ENCODE results near the gene HCFC1. TPM values are rescaled to one million over a fixed set of nuclear protein-coding genes. Genes with fewer than 3 reads are reported as not detected.

The HCFC1 gene
- total and polyA plus RNA-seq, 2 experiments from 2014 or later, result 18.9 to 25.0 TPM

GRCh38 chrX:153913211-153913610, 58.4 kb downstream of the HCFC1 start:
- H3K27ac ChIP-seq, result no peak overlapping the region
- H3K79me2 ChIP-seq, result no peaks in the 10 kb centered on the region
- no peaks in the 10 kb centered on the region for H3K4me1 ChIP-seq (ENCODE audit: insufficient read depth)
- 73% methylated on average over 12 of the region's 17 CpGs for WGBS (ENCODE audit: low lambda C conversion rate, missing lambda C conversion rate)
- no peaks in the 10 kb centered on the region for H3K36me3 ChIP-seq (replicated peaks; ENCODE audit: insufficient read depth, low read depth)
- no peaks in the 10 kb centered on the region for H3K9me3 ChIP-seq (ENCODE audit: low read depth)
- TF ChIP-seq CTCF (IDR thresholded peaks at IDR 0.05; ENCODE audit: poor library complexity) (no peak), EZH2 (IDR thresholded peaks at IDR 0.05; ENCODE audit: borderline replicate concordance) (no peak), EZH2phosphoT487 (IDR thresholded peaks at IDR 0.05; ENCODE audit: low read depth, severe bottlenecking, unreplicated experiment) (no peak)
- no peak overlapping the region for H3K4me3 ChIP-seq
- H3K27me3 ChIP-seq, result no peaks in the 10 kb centered on the region
- no peaks in the 10 kb centered on the region for H3K9me2 ChIP-seq (replicated peaks; ENCODE audit: insufficient read depth)
- no peak for DNase-seq (ENCODE audit: low spot score)
- no peak overlapping the region for H3K4me2 ChIP-seq
- H2AFZ ChIP-seq, result no peak overlapping the region
- no peaks in the 10 kb centered on the region for H4K20me1 ChIP-seq (ENCODE audit: insufficient read depth, poor library complexity, severe bottlenecking)

DNA sequence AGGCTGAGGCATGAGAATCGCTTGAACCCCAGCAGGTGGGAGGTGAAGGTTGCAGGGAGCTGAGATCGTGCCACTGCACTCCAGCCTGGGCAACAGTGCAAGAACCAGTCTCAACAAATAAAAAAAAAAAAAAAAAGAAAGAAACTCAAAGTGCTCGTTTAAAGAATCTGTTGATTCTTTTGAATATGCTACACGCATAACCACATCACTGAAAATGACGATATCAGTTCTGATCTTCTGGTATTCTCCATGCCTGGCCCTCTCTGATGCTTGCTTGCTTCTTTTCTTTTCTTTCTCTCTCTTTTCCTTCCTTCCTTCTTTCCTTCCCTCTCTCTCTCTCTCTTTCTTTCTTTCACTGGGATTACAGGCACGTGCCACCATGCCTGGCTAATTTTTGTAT, 59.8 kb downstream of the HCFC1 start:
- no peaks in the 10 kb centered on the region for H3K79me2 ChIP-seq
- 86% methylated on average over 6 of the region's 6 CpGs for WGBS (ENCODE audit: low lambda C conversion rate, missing lambda C conversion rate)

GRCh38 chrX:153910446-153910845, 61.2 kb downstream of the HCFC1 start:
- no peaks in the 10 kb centered on the region for H3K9me3 ChIP-seq (ENCODE audit: low read depth)
- no peaks in the 10 kb centered on the region for H4K20me1 ChIP-seq (ENCODE audit: insufficient read depth, poor library complexity, severe bottlenecking)
- H3K27me3 ChIP-seq, result no peaks in the 10 kb centered on the region
- WGBS (ENCODE audit: low lambda C conversion rate, missing lambda C conversion rate), result 92% methylated on average over 21 of the region's 22 CpGs
- no peak overlapping the region for H3K27ac ChIP-seq
- H3K79me2 ChIP-seq, result no peaks in the 10 kb centered on the region
- H3K36me3 ChIP-seq (replicated peaks; ENCODE audit: insufficient read depth, low read depth), result no peaks in the 10 kb centered on the region
- no peak for DNase-seq (ENCODE audit: low spot score)
- H3K4me3 ChIP-seq, result no peak overlapping the region
- no peaks in the 10 kb centered on the region for H3K4me1 ChIP-seq (ENCODE audit: insufficient read depth)
- no peaks in the 10 kb centered on the region for H3K9me2 ChIP-seq (replicated peaks; ENCODE audit: insufficient read depth)
- no peak overlapping the region for H2AFZ ChIP-seq
- TF ChIP-seq EZH2phosphoT487 (IDR thresholded peaks at IDR 0.05; ENCODE audit: low read depth, severe bottlenecking, unreplicated experiment) (no peak), CTCF (IDR thresholded peaks at IDR 0.05; ENCODE audit: poor library complexity) (no peak), EZH2 (IDR thresholded peaks at IDR 0.05; ENCODE audit: borderline replicate concordance) (no peak)
- no peak overlapping the region for H3K4me2 ChIP-seq

More for the DNA sequence above, 59.8 kb downstream of the HCFC1 start:
- DNase-seq (ENCODE audit: low spot score), result no peak
- Histone ChIP-seq H3K27me3 (no peaks in the 10 kb centered on the region), H3K27ac (no peak overlapping the region), H3K9me3 (ENCODE audit: low read depth) (no peaks in the 10 kb centered on the region), H3K9me2 (replicated peaks; ENCODE audit: insufficient read depth) (no peaks in the 10 kb centered on the region), H4K20me1 (ENCODE audit: insufficient read depth, poor library complexity, severe bottlenecking) (no peaks in the 10 kb centered on the region), H3K4me3 (no peak overlapping the region), H3K36me3 (replicated peaks; ENCODE audit: insufficient read depth, low read depth) (no peaks in the 10 kb centered on the region), H3K4me1 (ENCODE audit: insufficient read depth) (no peaks in the 10 kb centered on the region), H3K4me2 (no peak overlapping the region), H2AFZ (no peak overlapping the region)
- no peak for TF ChIP-seq EZH2 (IDR thresholded peaks at IDR 0.05; ENCODE audit: borderline replicate concordance)
- no peak for TF ChIP-seq CTCF (IDR thresholded peaks at IDR 0.05; ENCODE audit: poor library complexity)
- TF ChIP-seq EZH2phosphoT487 (IDR thresholded peaks at IDR 0.05; ENCODE audit: low read depth, severe bottlenecking, unreplicated experiment), result no peak

DNA sequence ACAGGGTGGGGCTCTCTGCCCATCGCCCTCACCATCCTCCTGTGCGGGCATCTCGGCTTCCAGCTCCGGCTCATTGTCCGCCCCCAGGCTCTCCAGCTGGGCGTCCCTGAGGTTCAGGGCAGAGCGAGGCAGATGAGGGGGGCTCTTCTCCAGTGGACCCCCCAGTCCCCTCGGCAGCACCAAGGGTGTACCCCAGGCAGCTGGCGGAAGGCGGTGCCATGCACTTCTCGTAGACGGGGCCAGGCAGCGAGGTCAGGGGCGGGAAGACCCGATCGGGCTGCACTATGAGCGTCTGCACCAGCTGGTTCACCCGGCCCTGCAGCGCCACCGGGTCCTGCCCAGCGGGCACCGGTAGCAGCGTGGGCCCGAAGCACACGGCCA, 61.6 kb downstream of the HCFC1 start:
- Histone ChIP-seq H3K4me1 (ENCODE audit: insufficient read depth) (no peaks in the 10 kb centered on the region), H3K27me3 (no peaks in the 10 kb centered on the region), H3K4me2 (no peak overlapping the region), H3K27ac (no peak overlapping the region), H3K4me3 (no peak overlapping the region), H3K9me2 (replicated peaks; ENCODE audit: insufficient read depth) (no peaks in the 10 kb centered on the region), H3K36me3 (replicated peaks; ENCODE audit: insufficient read depth, low read depth) (no peaks in the 10 kb centered on the region), H2AFZ (no peak overlapping the region), H4K20me1 (ENCODE audit: insufficient read depth, poor library complexity, severe bottlenecking) (no peaks in the 10 kb centered on the region), H3K9me3 (ENCODE audit: low read depth) (no peaks in the 10 kb centered on the region), H3K79me2 (no peaks in the 10 kb centered on the region)
- WGBS (ENCODE audit: low lambda C conversion rate, missing lambda C conversion rate), result 92% methylated on average over 21 of the region's 25 CpGs
- no peak for DNase-seq (ENCODE audit: low spot score)
- TF ChIP-seq EZH2 (IDR thresholded peaks at IDR 0.05; ENCODE audit: borderline replicate concordance), result no peak

Data from hepatocyte (in vitro differentiated cells).